IPS-11a (cell line): ENCODE measurements around the gene SIRT6.
"Not testable (repeated sequence)": the region's sequence is repeated elsewhere in the genome, so short reads cannot be mapped to it uniquely, and the experiment has no call there.

Experiments used
- H3K4me3 ChIP-seq: one replicate; pipeline ENCODE4 v1.5.1; 2013; ENCODE audit warnings: low read depth, low read length, control low read depth

Gene SIRT6

DNA sequence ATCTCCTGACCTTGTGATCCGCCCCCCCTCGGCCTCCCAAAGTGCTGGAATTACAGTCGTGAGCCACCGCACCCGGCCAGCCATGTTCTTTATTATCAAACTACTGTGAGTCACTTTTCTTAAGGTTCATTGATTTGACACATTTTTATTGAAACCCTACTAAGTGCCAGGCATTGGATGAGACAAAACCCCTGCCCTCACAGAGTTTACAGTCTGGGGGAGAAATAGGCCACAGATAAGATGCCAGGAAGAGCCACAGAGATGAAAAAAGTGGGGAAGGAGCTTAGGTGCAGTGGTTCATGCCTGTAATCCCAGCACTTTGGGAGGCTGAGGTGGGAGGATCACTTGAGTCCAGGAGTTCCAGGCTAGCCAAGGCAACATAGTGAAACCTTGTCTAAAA, 43.9 kb downstream of the SIRT6 start:
- H3K4me3 ChIP-seq: no peak overlapping the region

DNA sequence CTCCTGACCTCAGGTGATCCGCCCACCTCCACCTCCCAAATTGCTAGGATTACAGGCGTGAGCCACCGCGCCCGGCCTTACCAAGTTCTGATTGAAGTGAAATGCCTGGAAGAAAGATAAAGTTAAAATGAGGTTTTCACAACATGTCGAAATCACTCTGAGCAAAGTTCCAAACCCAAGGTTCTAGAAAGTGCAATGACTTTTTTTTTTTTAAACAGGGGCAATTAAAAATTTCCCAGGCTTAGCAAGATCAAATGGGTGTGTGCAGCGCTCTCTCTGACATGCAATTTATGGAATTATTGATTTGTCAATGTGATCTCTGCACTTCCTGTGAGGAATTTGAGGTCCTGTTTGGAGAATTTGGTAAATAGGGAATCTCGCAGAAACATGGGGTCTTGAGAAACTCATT, 45.7 kb downstream of the SIRT6 start:
- H3K4me3 ChIP-seq: no peak overlapping the region

DNA sequence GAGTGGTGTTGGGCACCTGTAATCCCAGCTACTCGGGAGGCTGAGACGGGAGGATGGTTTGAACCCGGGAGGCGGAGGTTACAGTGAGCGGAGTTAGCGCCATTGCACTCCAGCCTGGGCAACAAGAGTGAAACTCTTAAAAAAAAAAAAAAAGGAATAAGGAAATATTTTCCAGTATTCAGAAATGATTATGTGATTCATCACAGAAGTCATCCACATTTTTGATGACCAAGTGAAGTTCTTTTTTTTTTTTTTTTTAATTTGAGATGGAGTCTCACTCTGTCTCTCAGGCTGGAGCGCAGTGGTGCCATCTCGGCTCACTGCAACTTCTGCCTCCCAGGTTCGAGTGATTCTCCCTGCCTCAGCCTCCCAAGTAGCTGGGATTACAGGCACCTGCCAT, 47.0 kb downstream of the SIRT6 start:
- H3K4me3 ChIP-seq: not testable (repeated sequence)

DNA sequence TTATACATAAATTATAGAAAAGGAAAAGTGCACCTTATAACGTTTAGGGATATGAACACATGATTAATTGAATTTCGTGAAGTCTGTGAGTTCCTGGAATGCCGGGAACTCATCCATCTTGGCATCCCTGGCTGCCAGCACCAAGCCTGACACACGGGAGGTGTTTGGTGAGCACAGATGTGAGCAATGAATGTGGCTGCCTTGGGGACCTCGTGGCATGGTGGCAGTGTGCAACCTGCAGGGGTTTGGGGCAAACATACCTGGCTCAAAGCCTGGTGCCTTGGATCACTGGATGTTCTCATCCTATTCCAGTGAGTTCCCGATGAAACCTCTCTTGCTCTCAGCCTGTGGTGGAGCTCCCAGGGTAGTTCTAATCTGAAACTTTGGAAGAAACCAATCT, 48.0 kb downstream of the SIRT6 start:
- no peak overlapping the region for H3K4me3 ChIP-seq

DNA sequence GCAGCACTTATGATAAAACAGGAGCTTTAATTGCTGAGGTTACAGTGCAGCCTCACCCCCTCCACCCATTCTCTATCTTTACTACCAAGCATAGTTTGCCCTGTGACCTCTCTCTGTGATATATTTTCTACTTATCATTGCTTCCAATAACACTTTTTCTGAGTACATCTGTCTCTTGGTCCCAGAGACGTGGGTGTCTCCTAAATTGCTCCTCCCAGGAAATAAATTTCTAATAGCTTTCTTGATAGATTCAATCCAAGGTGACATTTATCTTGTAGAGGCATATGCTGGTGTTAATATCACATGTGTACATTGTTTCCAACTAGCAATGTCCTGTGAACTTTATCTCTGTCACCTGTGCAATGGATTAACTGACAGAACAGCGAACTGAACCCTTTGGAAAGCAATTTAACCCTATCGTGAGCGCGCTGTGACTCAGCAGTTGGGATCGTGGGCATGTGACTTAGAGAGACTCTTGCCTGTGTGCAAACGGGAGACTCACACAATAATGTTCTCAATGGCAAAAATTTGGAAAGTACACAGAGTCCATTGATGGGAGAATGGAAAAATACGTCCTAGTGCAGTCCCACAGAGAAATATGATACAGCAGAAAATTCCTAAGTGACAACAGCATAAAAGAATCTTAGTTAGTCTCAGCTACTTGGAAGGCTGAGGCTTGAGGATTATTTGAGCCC, 51.5 kb downstream of the SIRT6 start:
- H3K4me3 ChIP-seq: no peak overlapping the region

DNA sequence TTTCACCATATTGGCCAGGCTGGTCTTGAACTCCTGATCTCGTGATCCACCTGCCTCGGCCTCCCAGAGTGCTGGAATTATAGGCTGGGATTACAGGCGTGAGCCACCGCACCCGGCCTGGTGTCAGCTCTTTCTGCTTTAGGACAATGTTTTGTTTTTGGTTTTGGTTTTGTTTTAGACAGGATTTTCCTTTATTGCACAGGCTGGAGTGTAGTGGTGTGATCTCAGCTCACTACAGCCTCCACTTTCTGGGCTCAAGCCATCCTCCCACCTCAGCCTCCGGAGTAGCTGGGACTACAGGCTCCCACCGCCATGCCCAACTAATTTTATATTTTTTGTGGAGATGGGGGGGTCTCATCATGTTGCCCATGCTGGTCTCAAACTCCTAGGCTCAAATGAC, 53.3 kb downstream of the SIRT6 start:
- not testable (repeated sequence) for H3K4me3 ChIP-seq

DNA sequence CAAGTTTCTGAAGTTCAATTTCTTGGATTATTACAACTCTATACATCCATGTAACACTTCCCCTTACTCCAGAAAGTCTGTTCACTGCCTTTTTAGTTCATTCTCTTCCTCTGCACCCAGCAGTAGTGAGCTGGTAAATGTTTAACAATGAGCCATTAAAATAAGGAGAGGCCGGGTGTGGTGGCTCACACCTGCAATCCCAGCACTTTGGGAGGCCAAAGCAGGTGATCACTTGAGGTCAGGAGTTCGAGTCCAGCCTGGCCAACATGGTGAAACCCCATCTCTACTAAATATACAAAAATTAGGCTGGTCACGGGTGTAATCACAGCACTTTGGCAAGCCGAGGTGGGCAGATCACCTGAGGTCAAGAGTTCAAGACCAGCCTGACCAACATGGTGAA, 55.0 kb downstream of the SIRT6 start:
- not testable (repeated sequence) for H3K4me3 ChIP-seq

DNA sequence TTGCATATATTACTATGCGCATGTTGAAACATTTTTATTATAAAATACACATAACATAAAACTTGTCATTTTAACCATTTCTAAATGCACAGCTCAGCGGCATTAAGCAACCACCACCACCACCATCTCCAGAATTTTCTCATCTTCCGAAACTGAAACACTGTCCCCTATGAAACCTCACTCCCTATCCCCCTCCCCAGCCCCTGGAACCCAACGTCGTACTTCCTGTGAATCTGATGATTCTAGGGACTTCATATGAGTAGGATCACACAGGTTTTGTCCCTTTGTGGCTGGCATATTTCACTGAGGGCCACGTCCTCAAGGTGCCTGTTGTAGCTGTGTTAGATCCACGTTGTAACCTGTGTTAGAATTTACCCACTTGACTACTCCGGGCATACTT, 57.7 kb downstream of the SIRT6 start:
- peak overlapping the region; percentile 81 for H3K4me3 ChIP-seq
